Activated CD4-positive, alpha-beta T cell treated with anti-CD3 and anti-CD28 coated beads for 48 hours (primary cell): ENCODE results near the gene DNAJB6.
"Not testable (repeated sequence)": the region's sequence is repeated elsewhere in the genome, so short reads cannot be mapped to it uniquely, and the experiment has no call there.

Source experiments
- DNase-seq: peaks from one replicate; pipeline ENCODE4 v3.0.0-alpha.2; 2020

DNAJB6 gene

GRCh38 chr7:157329447-157329846 is 7.4 kb upstream of the DNAJB6 start:
- no peak for DNase-seq

GRCh38 chr7:157330567-157330966 is 6.2 kb upstream of the DNAJB6 start:
- DNase-seq: not testable (repeated sequence)

- DNase-seq: not testable (repeated sequence)
Measured at GRCh38 chr7:157331049-157331448, 5.8 kb upstream of the DNAJB6 start.

- no peak for DNase-seq
Measured at GRCh38 chr7:157335236-157335635, 1.6 kb upstream of the DNAJB6 start.

- DNase-seq: no peak
Measured at GRCh38 chr7:157335991-157336382, 817 bp upstream of the DNAJB6 start.

GRCh38 chr7:157337316-157338149 is 729 bp downstream of the DNAJB6 start:
- DNase-seq: peak; percentile 79

GRCh38 chr7:157339777-157340677 is 3.2 kb downstream of the DNAJB6 start:
- peak; percentile 79 for DNase-seq

GRCh38 chr7:157347217-157347904 is 10.6 kb downstream of the DNAJB6 start:
- DNase-seq: peak; percentile 49

- no peak for DNase-seq
Measured at GRCh38 chr7:157348548-157348947, 11.7 kb downstream of the DNAJB6 start.

- DNase-seq: no peak
Measured at GRCh38 chr7:157352516-157352915, 15.7 kb downstream of the DNAJB6 start.

GRCh38 chr7:157355784-157356511 is 19.1 kb downstream of the DNAJB6 start:
- no peak for DNase-seq

- no peak for DNase-seq
Measured at GRCh38 chr7:157357129-157358040, 20.6 kb downstream of the DNAJB6 start.

GRCh38 chr7:157358041-157358752 is 21.4 kb downstream of the DNAJB6 start:
- no peak for DNase-seq

- DNase-seq: no peak
Measured at GRCh38 chr7:157358753-157359096, 21.9 kb downstream of the DNAJB6 start.

- DNase-seq: no peak
Measured at GRCh38 chr7:157359581-157359980, 22.8 kb downstream of the DNAJB6 start.

GRCh38 chr7:157360483-157361025 is 23.8 kb downstream of the DNAJB6 start:
- DNase-seq: no peak

GRCh38 chr7:157361537-157361936 is 24.7 kb downstream of the DNAJB6 start:
- DNase-seq: no peak

GRCh38 chr7:157362729-157363128 is 25.9 kb downstream of the DNAJB6 start:
- DNase-seq: no peak

GRCh38 chr7:157366722-157367121 is 29.9 kb downstream of the DNAJB6 start:
- no peak for DNase-seq

GRCh38 chr7:157368955-157369354 is 32.2 kb downstream of the DNAJB6 start:
- DNase-seq: no peak

- DNase-seq: no peak
Measured at GRCh38 chr7:157370742-157371141, 33.9 kb downstream of the DNAJB6 start.
